WTC11 (cell line): ENCODE results near the gene MAST4.

Experiments
- CREB1 ChIP-seq: sonication (generic); formaldehyde crosslinking; IDR thresholded peaks from 2 replicates; pipeline ENCODE4 v1.8.0; 2023; ENCODE audit warnings: mild to moderate bottlenecking, missing genetic modification reagents
- CREM ChIP-seq: sonication (generic); formaldehyde crosslinking; IDR thresholded peaks from 2 replicates; pipeline ENCODE4 v1.8.1; 2022; ENCODE audit warnings: mild to moderate bottlenecking, missing genetic modification reagents, moderate library complexity
- ETV6 ChIP-seq: sonication (generic); formaldehyde crosslinking; IDR thresholded peaks from 2 replicates; pipeline ENCODE4 v1.8.1; 2022; ENCODE audit warnings: mild to moderate bottlenecking, missing genetic modification reagents
- NFE2L1 ChIP-seq: sonication (generic); formaldehyde crosslinking; IDR thresholded peaks from 2 replicates; pipeline ENCODE4 v1.8.1; 2023; ENCODE audit warnings: missing genetic modification reagents
- NFYB ChIP-seq: sonication (generic); formaldehyde crosslinking; conservative IDR thresholded peaks from 2 replicates; pipeline ENCODE4 v1.8.0; 2022; ENCODE audit warnings: low read depth, missing genetic modification reagents
- SMAD3 ChIP-seq: sonication (generic); formaldehyde crosslinking; IDR thresholded peaks from 2 replicates; pipeline ENCODE4 v1.8.0; 2022; ENCODE audit warnings: missing genetic modification reagents, mild to moderate bottlenecking, borderline replicate concordance
- ZNF232 ChIP-seq: sonication (generic); formaldehyde crosslinking; IDR thresholded peaks from 2 replicates; pipeline ENCODE4 v1.8.0; 2022; ENCODE audit warnings: mild to moderate bottlenecking, missing genetic modification reagents
- TF ChIP-seq, protein P1 (sequence below): fragments of 200-600 bp; IDR thresholded peaks from 2 replicates; pipeline ENCODE4 v1.8.0; 2022; ENCODE audit warnings: antibody characterized with exemption
- TF ChIP-seq, protein P2 (sequence below): sonication (generic); formaldehyde crosslinking; IDR thresholded peaks from 2 replicates; pipeline ENCODE4 v1.8.0; 2022; ENCODE audit warnings: mild to moderate bottlenecking, missing genetic modification reagents
- TF ChIP-seq, protein P3 (sequence below): sonication (generic); formaldehyde crosslinking; IDR thresholded peaks from 2 replicates; pipeline ENCODE4 v1.8.0; 2022; ENCODE audit warnings: mild to moderate bottlenecking, missing genetic modification reagents
- TF ChIP-seq, protein P4 (sequence below): sonication (generic); formaldehyde crosslinking; conservative IDR thresholded peaks from 2 replicates; pipeline ENCODE4 v1.8.1; 2022; ENCODE audit warnings: mild to moderate bottlenecking, missing genetic modification reagents
- TF ChIP-seq, protein P5 (sequence below): sonication (generic); formaldehyde crosslinking; IDR thresholded peaks from 2 replicates; pipeline ENCODE4 v1.8.1; 2022; ENCODE audit warnings: mild to moderate bottlenecking, moderate library complexity, missing genetic modification reagents
- TF ChIP-seq, protein P6 (sequence below): sonication (generic); formaldehyde crosslinking; IDR thresholded peaks from 2 replicates; pipeline ENCODE4 v1.8.0; 2022; ENCODE audit warnings: missing genetic modification reagents
- TF ChIP-seq, protein P7 (sequence below): sonication (generic); formaldehyde crosslinking; IDR thresholded peaks from 2 replicates; pipeline ENCODE4 v1.8.1; 2023; ENCODE audit warnings: mild to moderate bottlenecking, missing genetic modification reagents, moderate library complexity

DNA sequence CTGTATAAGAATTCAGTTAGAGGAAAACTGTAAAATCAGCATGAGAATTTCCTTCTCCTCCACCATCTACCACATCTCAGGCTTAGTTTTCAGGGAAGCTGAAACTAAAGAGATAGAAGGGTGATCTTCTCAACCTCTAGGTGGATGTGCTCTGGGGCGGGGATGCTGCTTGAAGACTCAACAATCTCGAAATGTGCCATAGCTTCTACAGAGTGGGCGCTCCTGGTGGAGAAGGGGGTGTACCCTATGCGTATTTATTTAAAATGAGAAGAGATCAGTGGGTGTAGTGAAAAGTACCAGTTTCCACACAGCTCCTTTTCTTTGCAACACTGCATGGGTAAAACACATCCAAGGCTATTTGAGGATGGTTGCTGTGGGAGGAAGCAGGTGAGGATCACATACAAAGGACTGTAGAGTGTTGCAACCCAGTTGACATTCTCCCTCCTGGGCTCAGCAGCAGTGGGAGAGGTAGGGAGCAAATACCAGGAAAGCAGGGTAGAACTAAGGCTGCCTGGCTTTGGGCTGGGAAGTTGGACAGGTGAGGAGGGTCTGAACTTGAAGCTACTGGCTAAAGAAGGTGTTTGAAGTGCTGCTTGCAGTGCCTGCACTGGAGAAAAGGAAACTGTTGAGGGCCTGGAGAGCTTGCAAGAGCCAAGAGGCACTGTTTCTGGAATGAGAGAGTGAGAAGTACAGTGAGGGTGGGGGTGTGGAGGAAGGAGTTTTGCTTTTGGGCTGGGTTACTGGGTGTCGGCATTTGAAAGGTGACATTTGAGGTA is 73.1 kb downstream of the MAST4 start:
- TF ChIP-seq NFE2L1 (CRISPR knock-in tag): no peak
- TF ChIP-seq, protein P1, sequence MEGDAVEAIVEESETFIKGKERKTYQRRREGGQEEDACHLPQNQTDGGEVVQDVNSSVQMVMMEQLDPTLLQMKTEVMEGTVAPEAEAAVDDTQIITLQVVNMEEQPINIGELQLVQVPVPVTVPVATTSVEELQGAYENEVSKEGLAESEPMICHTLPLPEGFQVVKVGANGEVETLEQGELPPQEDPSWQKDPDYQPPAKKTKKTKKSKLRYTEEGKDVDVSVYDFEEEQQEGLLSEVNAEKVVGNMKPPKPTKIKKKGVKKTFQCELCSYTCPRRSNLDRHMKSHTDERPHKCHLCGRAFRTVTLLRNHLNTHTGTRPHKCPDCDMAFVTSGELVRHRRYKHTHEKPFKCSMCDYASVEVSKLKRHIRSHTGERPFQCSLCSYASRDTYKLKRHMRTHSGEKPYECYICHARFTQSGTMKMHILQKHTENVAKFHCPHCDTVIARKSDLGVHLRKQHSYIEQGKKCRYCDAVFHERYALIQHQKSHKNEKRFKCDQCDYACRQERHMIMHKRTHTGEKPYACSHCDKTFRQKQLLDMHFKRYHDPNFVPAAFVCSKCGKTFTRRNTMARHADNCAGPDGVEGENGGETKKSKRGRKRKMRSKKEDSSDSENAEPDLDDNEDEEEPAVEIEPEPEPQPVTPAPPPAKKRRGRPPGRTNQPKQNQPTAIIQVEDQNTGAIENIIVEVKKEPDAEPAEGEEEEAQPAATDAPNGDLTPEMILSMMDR: no peak
- TF ChIP-seq, protein P2, sequence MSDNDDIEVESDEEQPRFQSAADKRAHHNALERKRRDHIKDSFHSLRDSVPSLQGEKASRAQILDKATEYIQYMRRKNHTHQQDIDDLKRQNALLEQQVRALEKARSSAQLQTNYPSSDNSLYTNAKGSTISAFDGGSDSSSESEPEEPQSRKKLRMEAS (CRISPR knock-in tag): no peak
- TF ChIP-seq, protein P3, sequence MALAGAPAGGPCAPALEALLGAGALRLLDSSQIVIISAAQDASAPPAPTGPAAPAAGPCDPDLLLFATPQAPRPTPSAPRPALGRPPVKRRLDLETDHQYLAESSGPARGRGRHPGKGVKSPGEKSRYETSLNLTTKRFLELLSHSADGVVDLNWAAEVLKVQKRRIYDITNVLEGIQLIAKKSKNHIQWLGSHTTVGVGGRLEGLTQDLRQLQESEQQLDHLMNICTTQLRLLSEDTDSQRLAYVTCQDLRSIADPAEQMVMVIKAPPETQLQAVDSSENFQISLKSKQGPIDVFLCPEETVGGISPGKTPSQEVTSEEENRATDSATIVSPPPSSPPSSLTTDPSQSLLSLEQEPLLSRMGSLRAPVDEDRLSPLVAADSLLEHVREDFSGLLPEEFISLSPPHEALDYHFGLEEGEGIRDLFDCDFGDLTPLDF (CRISPR knock-in tag): no peak
- TF ChIP-seq ETV6 (CRISPR knock-in tag): no peak
- TF ChIP-seq ZNF232 (CRISPR knock-in tag): no peak
- TF ChIP-seq, protein P4, sequence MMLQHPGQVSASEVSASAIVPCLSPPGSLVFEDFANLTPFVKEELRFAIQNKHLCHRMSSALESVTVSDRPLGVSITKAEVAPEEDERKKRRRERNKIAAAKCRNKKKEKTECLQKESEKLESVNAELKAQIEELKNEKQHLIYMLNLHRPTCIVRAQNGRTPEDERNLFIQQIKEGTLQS (CRISPR knock-in tag): no peak
- TF ChIP-seq SMAD3: no peak
- TF ChIP-seq, protein P5, sequence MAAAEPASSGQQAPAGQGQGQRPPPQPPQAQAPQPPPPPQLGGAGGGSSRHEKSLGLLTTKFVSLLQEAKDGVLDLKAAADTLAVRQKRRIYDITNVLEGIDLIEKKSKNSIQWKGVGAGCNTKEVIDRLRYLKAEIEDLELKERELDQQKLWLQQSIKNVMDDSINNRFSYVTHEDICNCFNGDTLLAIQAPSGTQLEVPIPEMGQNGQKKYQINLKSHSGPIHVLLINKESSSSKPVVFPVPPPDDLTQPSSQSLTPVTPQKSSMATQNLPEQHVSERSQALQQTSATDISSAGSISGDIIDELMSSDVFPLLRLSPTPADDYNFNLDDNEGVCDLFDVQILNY (CRISPR knock-in tag): no peak
- TF ChIP-seq, protein P6, sequence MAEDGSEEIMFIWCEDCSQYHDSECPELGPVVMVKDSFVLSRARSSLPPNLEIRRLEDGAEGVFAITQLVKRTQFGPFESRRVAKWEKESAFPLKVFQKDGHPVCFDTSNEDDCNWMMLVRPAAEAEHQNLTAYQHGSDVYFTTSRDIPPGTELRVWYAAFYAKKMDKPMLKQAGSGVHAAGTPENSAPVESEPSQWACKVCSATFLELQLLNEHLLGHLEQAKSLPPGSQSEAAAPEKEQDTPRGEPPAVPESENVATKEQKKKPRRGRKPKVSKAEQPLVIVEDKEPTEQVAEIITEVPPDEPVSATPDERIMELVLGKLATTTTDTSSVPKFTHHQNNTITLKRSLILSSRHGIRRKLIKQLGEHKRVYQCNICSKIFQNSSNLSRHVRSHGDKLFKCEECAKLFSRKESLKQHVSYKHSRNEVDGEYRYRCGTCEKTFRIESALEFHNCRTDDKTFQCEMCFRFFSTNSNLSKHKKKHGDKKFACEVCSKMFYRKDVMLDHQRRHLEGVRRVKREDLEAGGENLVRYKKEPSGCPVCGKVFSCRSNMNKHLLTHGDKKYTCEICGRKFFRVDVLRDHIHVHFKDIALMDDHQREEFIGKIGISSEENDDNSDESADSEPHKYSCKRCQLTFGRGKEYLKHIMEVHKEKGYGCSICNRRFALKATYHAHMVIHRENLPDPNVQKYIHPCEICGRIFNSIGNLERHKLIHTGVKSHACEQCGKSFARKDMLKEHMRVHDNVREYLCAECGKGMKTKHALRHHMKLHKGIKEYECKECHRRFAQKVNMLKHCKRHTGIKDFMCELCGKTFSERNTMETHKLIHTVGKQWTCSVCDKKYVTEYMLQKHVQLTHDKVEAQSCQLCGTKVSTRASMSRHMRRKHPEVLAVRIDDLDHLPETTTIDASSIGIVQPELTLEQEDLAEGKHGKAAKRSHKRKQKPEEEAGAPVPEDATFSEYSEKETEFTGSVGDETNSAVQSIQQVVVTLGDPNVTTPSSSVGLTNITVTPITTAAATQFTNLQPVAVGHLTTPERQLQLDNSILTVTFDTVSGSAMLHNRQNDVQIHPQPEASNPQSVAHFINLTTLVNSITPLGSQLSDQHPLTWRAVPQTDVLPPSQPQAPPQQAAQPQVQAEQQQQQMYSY (CRISPR knock-in tag): no peak
- no peak for TF ChIP-seq NFYB (CRISPR knock-in tag)
- TF ChIP-seq, protein P7, sequence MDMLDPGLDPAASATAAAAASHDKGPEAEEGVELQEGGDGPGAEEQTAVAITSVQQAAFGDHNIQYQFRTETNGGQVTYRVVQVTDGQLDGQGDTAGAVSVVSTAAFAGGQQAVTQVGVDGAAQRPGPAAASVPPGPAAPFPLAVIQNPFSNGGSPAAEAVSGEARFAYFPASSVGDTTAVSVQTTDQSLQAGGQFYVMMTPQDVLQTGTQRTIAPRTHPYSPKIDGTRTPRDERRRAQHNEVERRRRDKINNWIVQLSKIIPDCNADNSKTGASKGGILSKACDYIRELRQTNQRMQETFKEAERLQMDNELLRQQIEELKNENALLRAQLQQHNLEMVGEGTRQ (CRISPR knock-in tag): no peak
- TF ChIP-seq CREM (CRISPR knock-in tag): no peak
- no peak for TF ChIP-seq CREB1 (CRISPR knock-in tag)
